ENCODE results near the gene E2F6. TPM values are rescaled to one million over a fixed set of nuclear protein-coding genes. Genes with fewer than 3 reads are reported as not detected.
A peak's percentile ranks its signal among the peaks of the same experiment; 100 is the strongest.

Gene E2F6
- total and polyA plus RNA-seq, 2 experiments from 2014 or later: 22.6 to 27.2 TPM

GRCh38 chr2:11409572-11409959 lies 56.4 kb downstream of the E2F6 start:
- no peak overlapping the region for H3K27ac ChIP-seq
- no peaks in the 10 kb centered on the region for H3K9me3 ChIP-seq (ENCODE audit: low read depth)
- DNase-seq (ENCODE audit: low read depth in 1 of 2, low spot score in 1 of 2): no peak
- TF ChIP-seq CTCF (IDR thresholded peaks at IDR 0.05; ENCODE audit: low read depth, low read length): no peak
- H3K4me1 ChIP-seq (ENCODE audit: low read depth): peaks cover 9% of the 10 kb centered on the region
- no peaks in the 10 kb centered on the region for H3K27me3 ChIP-seq
- H3K4me3 ChIP-seq: no peak overlapping the region
- H3K36me3 ChIP-seq: no peaks in the 10 kb centered on the region

DNA sequence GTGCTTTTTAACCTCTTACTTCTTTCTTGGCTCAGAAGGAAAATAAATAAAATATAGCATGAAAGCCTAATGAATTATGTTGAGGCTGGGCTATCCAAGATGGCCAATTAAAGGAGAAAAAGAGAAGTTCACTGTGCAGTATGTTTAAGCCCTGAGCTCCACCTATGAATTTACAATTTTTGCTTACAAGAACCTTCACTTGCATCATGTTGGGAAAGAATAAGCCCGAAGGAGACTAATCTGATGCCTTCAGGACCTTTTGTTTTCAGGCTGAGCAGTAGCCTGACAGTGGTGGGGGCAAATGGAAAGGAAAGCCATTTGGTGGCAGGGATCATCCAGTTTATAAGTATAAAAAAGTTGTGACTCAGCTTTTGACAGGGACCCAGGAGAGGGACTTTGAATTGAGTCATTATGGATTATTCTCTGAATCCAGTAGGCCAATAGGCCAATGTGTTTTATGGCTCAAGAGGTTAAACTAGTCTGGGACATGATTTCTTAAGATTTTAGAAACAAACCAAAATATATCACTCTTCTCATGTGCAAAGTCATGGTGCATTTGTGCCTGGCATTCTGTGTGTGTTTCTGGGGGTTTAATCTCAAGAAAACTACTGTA lies 56.9 kb downstream of the E2F6 start:
- DNase-seq (ENCODE audit: low read depth in 1 of 2, low spot score in 1 of 2): no peak
- H3K36me3 ChIP-seq: no peaks in the 10 kb centered on the region
- no peak for TF ChIP-seq CTCF (IDR thresholded peaks at IDR 0.05; ENCODE audit: low read depth, low read length)
- no peaks in the 10 kb centered on the region for H3K27me3 ChIP-seq
- H3K4me3 ChIP-seq: no peak overlapping the region
- H3K27ac ChIP-seq: no peak overlapping the region
- H3K4me1 ChIP-seq (ENCODE audit: low read depth): peaks cover 9% of the 10 kb centered on the region
- no peaks in the 10 kb centered on the region for H3K9me3 ChIP-seq (ENCODE audit: low read depth)

GRCh38 chr2:11407413-11407812 lies 58.5 kb downstream of the E2F6 start:
- no peaks in the 10 kb centered on the region for H3K9me3 ChIP-seq (ENCODE audit: low read depth)

DNA sequence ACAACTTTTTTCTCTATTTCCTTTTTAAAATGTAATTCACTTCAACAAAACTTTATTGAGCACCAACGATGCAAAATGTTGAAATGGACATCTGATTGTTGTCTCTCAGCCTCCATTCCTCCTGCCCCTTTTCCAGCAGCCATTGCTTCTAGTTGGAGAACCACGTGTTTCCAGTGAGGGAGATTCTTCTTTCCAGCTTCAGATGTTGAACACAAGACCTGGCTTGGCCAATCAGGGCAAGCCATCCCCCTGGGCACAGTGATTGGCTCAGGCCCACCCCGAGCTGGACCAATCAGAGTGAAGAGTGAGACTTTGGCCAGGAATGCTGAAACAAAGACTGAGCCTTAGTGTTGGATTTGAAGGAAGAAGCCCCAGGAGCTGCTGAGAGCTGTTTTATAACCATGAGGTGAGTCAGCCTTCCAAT lies 59.0 kb downstream of the E2F6 start:
- no peaks in the 10 kb centered on the region for H3K9me3 ChIP-seq (ENCODE audit: low read depth)
- H3K27ac ChIP-seq: no peak overlapping the region
- H3K27me3 ChIP-seq: no peaks in the 10 kb centered on the region
- DNase-seq (ENCODE audit: low read depth in 1 of 2, low spot score in 1 of 2): peak in 1 of 2 donors; percentile 72
- no peak for TF ChIP-seq CTCF (IDR thresholded peaks at IDR 0.05; ENCODE audit: low read depth, low read length)
- peaks cover 9% of the 10 kb centered on the region for H3K4me1 ChIP-seq (ENCODE audit: low read depth)
- no peak overlapping the region for H3K4me3 ChIP-seq
- no peaks in the 10 kb centered on the region for H3K36me3 ChIP-seq

More at GRCh38 chr2:11407413-11407812, 58.5 kb downstream of the E2F6 start:
- H3K36me3 ChIP-seq: no peaks in the 10 kb centered on the region
- H3K4me1 ChIP-seq (ENCODE audit: low read depth): peaks cover 9% of the 10 kb centered on the region
- H3K27ac ChIP-seq: no peak overlapping the region
- no peak for DNase-seq (ENCODE audit: low read depth in 1 of 2, low spot score in 1 of 2)
- no peak overlapping the region for H3K4me3 ChIP-seq
- TF ChIP-seq CTCF (IDR thresholded peaks at IDR 0.05; ENCODE audit: low read depth, low read length): no peak
- no peaks in the 10 kb centered on the region for H3K27me3 ChIP-seq

GRCh38 chr2:11406267-11406957 lies 59.5 kb downstream of the E2F6 start:
- Histone ChIP-seq H3K9me3 (ENCODE audit: low read depth) (no peaks in the 10 kb centered on the region), H3K36me3 (no peaks in the 10 kb centered on the region), H3K27me3 (no peaks in the 10 kb centered on the region), H3K27ac (no peak overlapping the region), H3K4me3 (no peak overlapping the region), H3K4me1 (ENCODE audit: low read depth) (peaks cover 4% of the 10 kb centered on the region)
- no peak for TF ChIP-seq CTCF (IDR thresholded peaks at IDR 0.05; ENCODE audit: low read depth, low read length)
- DNase-seq (ENCODE audit: low read depth in 1 of 2, low spot score in 1 of 2): peak in 1 of 2 donors; percentile 67
